ENCODE results near the gene KRTAP10-5. TPM values are rescaled to one million over a fixed set of nuclear protein-coding genes. Genes with fewer than 3 reads are reported as not detected.

Gene KRTAP10-5
- total and polyA plus RNA-seq, 5 donors from 2014 or later = not detected

DNA sequence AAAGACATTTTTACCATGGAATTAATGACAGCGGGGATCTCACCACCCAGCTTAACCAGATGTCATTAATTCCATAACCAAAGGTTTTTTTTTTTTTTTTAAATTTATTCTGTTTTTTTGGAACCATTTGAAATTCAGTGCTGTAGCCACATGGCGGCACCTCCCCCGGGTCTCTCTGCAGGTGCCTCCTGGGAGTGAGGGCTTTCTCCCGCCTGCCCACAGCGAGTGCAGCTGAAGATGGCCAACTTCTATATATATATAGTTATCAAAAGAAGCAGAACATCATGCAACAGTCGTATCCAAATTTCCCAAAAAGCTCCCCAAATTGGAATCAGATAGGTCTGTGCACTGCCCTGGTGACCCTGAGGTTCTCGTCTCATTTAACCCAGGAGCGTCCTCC is 35.1 kb upstream of the KRTAP10-5 start:
- peaks cover 17 to 53% (median 21%) of the 10 kb centered on the region in 4 donors for H3K4me1 Mint-ChIP-seq
- H3K27ac Mint-ChIP-seq = no peak overlapping the region
- Histone ChIP-seq H3K27me3 (ENCODE audit: control insufficient read depth, insufficient read depth, low read length) (no peaks in the 10 kb centered on the region), H3K4me3 (ENCODE audit: low read depth, low read length) (no peak overlapping the region), H3K36me3 (ENCODE audit: control insufficient read depth, insufficient read depth, low read length) (no peaks in the 10 kb centered on the region), H3K4me1 (ENCODE audit: control insufficient read depth, insufficient read depth, low read length, poor library complexity, severe bottlenecking) (peaks cover 24% of the 10 kb centered on the region), H3K9me3 (ENCODE audit: control insufficient read depth in 2 of 2, low read length in 2 of 2) (peaks cover 9 to 20% of the 10 kb centered on the region in 2 experiments), H3K27ac (ENCODE audit: insufficient read depth, low read length, poor library complexity, severe bottlenecking) (no peak overlapping the region)
- DNase-seq (no peak), ATAC-seq (ENCODE audit: low read depth in 2 of 2) (no peak)
- no peaks in the 10 kb centered on the region for H3K27me3 Mint-ChIP-seq
- no peak overlapping the region for H3K4me3 Mint-ChIP-seq
- H3K9me3 Mint-ChIP-seq = peaks cover 3 to 26% (median 14%) of the 10 kb centered on the region in 7 donors
- H3K36me3 Mint-ChIP-seq = peaks cover 4% of the 10 kb centered on the region

DNA sequence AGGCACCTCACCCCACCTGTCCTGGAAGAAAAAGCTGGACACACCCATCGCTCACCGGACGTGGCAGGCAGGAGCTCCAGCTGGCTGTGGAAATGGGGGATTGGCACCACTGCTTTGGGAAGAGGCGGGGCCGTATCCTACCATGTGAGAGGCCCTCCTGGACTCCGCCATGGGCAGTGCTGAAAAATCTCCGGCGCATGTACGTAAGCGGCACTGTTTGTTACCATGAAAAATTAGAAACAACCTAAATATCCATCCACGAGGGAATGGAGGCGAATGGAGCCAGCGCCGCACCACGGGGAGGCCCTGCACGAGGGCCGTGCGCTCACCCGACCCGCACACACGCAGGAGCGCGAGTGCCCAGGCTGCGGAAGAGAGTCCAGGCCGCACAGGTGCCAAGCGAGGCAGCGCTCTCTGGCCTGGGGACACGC is 34.6 kb upstream of the KRTAP10-5 start:
- Mint-ChIP-seq H3K27ac (no peak overlapping the region), H3K27me3 (no peaks in the 10 kb centered on the region), H3K4me1 (peaks cover 14 to 50% (median 19%) of the 10 kb centered on the region in 4 donors), H3K36me3 (peaks cover 5% of the 10 kb centered on the region), H3K4me3 (peak overlapping the region in 1 of 4 donors; percentile 48), H3K9me3 (peaks cover 1 to 28% (median 12%) of the 10 kb centered on the region in 7 donors)
- peaks cover 5 to 21% of the 10 kb centered on the region in 2 experiments for H3K9me3 ChIP-seq (ENCODE audit: control insufficient read depth in 2 of 2, low read length in 2 of 2)
- no peak for DNase-seq
- no peak for ATAC-seq (ENCODE audit: low read depth in 2 of 2)
- H3K36me3 ChIP-seq (ENCODE audit: control insufficient read depth, insufficient read depth, low read length) = no peaks in the 10 kb centered on the region
- H3K27ac ChIP-seq (ENCODE audit: insufficient read depth, low read length, poor library complexity, severe bottlenecking) = no peak overlapping the region
- H3K27me3 ChIP-seq (ENCODE audit: control insufficient read depth, insufficient read depth, low read length) = no peaks in the 10 kb centered on the region
- no peak overlapping the region for H3K4me3 ChIP-seq (ENCODE audit: low read depth, low read length)
- H3K4me1 ChIP-seq (ENCODE audit: control insufficient read depth, insufficient read depth, low read length, poor library complexity, severe bottlenecking) = peaks cover 24% of the 10 kb centered on the region

DNA sequence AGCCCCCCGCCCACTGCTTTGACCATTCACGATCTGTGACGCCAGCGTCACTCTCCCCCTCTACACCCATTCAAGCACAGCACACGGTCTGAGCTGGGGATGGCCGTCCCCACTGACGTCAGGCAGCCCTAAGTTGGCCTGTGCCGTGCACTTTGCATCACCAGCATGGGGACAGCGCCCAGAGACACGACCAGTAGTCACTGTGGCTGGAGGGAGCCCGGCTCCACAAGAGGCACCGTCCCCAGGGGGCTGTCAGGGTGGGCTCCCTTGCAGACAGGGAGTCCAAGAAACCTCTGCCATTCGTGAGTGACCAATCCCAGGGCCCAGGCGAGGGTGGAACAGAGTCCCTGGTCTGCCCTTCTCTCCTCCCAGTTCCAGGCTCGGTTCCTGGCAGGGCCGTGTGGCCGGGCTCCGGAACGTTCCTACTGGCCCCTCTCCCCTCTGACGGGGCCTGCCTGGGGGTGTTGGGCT is 33.8 kb upstream of the KRTAP10-5 start:
- Mint-ChIP-seq H3K27ac (no peak overlapping the region), H3K27me3 (no peaks in the 10 kb centered on the region), H3K4me1 (peaks cover 6 to 42% (median 12%) of the 10 kb centered on the region in 4 donors), H3K9me3 (peaks cover 1 to 29% (median 9%) of the 10 kb centered on the region in 7 donors), H3K4me3 (no peak overlapping the region), H3K36me3 (peaks cover 4% of the 10 kb centered on the region)
- peaks cover 19% of the 10 kb centered on the region for H3K4me1 ChIP-seq (ENCODE audit: control insufficient read depth, insufficient read depth, low read length, poor library complexity, severe bottlenecking)
- ATAC-seq (ENCODE audit: low read depth in 2 of 2) (no peak), DNase-seq (no peak)
- no peak overlapping the region for H3K4me3 ChIP-seq (ENCODE audit: low read depth, low read length)
- H3K27me3 ChIP-seq (ENCODE audit: control insufficient read depth, insufficient read depth, low read length) = peaks cover 2% of the 10 kb centered on the region
- peaks cover 11 to 25% of the 10 kb centered on the region in 2 experiments for H3K9me3 ChIP-seq (ENCODE audit: control insufficient read depth in 2 of 2, low read length in 2 of 2)
- H3K36me3 ChIP-seq (ENCODE audit: control insufficient read depth, insufficient read depth, low read length) = no peaks in the 10 kb centered on the region
- no peak overlapping the region for H3K27ac ChIP-seq (ENCODE audit: insufficient read depth, low read length, poor library complexity, severe bottlenecking)

DNA sequence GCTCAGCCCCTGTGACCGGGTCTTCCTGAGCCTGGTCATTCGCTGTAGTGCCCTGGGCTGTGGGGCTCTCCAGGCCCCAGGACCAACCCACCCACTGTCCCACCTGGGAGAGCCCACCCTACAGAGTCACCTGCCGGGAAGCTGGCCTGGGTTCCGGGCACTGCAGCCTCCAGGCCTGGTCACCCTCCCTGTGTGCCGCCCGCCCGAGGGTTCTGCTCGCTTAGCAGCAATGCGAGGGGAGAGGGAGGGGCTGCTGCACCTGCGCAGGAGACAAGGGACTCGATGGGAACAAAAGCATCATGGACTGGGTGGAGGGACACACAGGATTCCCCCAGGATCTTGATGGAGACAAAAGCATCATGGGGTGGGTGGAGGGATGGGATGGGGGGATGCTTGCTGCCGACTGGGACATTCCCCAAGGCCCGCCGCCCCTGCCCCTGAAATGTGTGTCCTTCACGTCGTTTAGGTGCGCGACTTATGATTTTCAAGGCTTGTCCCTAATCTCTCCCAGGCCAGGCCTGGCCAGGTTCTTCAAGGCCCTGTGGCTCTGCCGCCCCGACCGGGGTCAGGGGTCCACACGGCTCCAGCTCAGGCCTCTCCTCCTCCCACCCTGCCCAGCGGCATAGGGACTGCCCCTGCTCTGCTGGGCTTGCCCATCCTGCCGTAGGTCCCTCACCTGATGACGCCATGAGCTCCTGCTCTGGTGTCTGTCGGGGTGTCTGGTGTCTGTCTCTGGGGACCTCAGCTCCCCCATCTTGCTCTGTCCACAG is 33.2 kb upstream of the KRTAP10-5 start:
- Mint-ChIP-seq H3K36me3 (peaks cover 4% of the 10 kb centered on the region), H3K4me1 (peaks cover 0 to 36% (median 5%) of the 10 kb centered on the region in 4 donors), H3K9me3 (peaks cover 0 to 27% (median 8%) of the 10 kb centered on the region in 7 donors), H3K4me3 (no peak overlapping the region), H3K27me3 (no peaks in the 10 kb centered on the region), H3K27ac (no peak overlapping the region)
- ATAC-seq (ENCODE audit: low read depth in 2 of 2) (no peak), DNase-seq (no peak)
- no peak overlapping the region for H3K27ac ChIP-seq (ENCODE audit: insufficient read depth, low read length, poor library complexity, severe bottlenecking)
- no peaks in the 10 kb centered on the region for H3K36me3 ChIP-seq (ENCODE audit: control insufficient read depth, insufficient read depth, low read length)
- H3K4me3 ChIP-seq (ENCODE audit: low read depth, low read length) = no peak overlapping the region
- peaks cover 14 to 29% of the 10 kb centered on the region in 2 experiments for H3K9me3 ChIP-seq (ENCODE audit: control insufficient read depth in 2 of 2, low read length in 2 of 2)
- peaks cover 13% of the 10 kb centered on the region for H3K4me1 ChIP-seq (ENCODE audit: control insufficient read depth, insufficient read depth, low read length, poor library complexity, severe bottlenecking)
- H3K27me3 ChIP-seq (ENCODE audit: control insufficient read depth, insufficient read depth, low read length) = peaks cover 4% of the 10 kb centered on the region

DNA sequence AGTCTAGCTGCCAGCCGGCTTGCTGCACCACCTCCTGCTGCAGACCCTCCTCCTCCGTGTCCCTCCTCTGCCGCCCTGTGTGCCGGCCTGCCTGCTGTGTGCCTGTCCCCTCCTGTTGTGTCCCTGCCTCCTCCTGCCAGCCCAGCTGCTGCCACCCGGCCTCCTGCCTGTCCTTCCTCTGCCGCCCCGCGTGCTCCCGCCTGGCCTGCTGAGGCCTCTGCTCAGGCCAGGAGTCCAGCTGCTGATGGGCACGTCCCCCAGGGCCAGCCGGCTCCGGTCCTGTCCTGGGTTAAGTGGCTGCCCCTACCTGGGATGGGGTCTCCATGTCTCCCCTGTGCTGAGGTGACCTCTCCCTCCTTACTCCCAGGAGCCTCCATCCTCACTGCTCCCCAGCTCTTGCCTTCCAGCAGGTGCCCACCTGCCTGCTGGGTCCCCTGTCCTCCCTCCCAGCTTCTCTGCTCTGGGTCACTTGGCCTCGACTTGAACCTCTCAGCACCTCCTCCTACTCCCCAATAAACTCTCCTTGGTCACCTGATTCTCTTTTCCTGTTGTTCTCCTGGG is 32.3 kb upstream of the KRTAP10-5 start:
- no peak overlapping the region for H3K27ac Mint-ChIP-seq
- Histone ChIP-seq H3K27ac (ENCODE audit: insufficient read depth, low read length, poor library complexity, severe bottlenecking) (no peak overlapping the region), H3K36me3 (ENCODE audit: control insufficient read depth, insufficient read depth, low read length) (no peaks in the 10 kb centered on the region), H3K9me3 (ENCODE audit: control insufficient read depth in 2 of 2, low read length in 2 of 2) (peaks cover 14 to 29% of the 10 kb centered on the region in 2 experiments), H3K27me3 (ENCODE audit: control insufficient read depth, insufficient read depth, low read length) (peaks cover 4% of the 10 kb centered on the region), H3K4me1 (ENCODE audit: control insufficient read depth, insufficient read depth, low read length, poor library complexity, severe bottlenecking) (peaks cover 5% of the 10 kb centered on the region), H3K4me3 (ENCODE audit: low read depth, low read length) (no peak overlapping the region)
- no peak for DNase-seq
- peaks cover 0 to 28% (median 0%) of the 10 kb centered on the region in 4 donors for H3K4me1 Mint-ChIP-seq
- ATAC-seq (ENCODE audit: low read depth in 2 of 2) = no peak
- no peaks in the 10 kb centered on the region for H3K27me3 Mint-ChIP-seq
- peaks cover 4% of the 10 kb centered on the region for H3K36me3 Mint-ChIP-seq
- H3K4me3 Mint-ChIP-seq = no peak overlapping the region
- peaks cover 0 to 27% (median 8%) of the 10 kb centered on the region in 7 donors for H3K9me3 Mint-ChIP-seq

DNA sequence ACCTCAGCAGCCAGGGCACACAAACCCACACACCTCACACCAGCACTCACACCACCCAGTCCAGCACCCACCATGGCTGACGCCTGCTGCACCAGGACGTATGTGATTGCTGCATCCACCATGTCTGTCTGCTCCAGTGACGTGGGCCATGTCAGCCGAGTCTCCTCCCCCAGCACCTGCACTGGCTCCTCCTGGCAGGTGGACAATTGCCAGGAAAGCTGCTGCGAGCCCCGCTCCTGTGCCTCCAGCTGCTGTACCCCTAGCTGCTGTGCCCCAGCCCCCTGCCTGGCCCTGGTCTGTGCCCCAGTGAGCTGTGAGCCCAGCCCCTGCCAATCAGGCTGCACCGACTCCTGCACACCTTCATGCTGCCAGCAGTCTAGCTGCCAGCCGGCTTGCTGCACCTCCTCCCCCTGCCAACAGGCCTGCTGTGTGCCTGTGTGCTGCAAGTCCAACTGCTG is 31.7 kb upstream of the KRTAP10-5 start, which contains the start of gene KRTAP10-8:
Gene KRTAP10-8 (plus strand): TSS at position 51 of the 458 bp plus-strand sequence. CDS start 22 bp downstream, at position 73.
- DNase-seq = no peak
- H3K4me1 ChIP-seq (ENCODE audit: control insufficient read depth, insufficient read depth, low read length, poor library complexity, severe bottlenecking) = peaks cover 3% of the 10 kb centered on the region
- Mint-ChIP-seq H3K4me1 (peaks cover 0 to 21% (median 0%) of the 10 kb centered on the region in 4 donors), H3K27ac (no peak within 1 kb of the TSS), H3K9me3 (peaks cover 0 to 27% (median 8%) of the 10 kb centered on the region in 7 donors), H3K27me3 (no peaks in the 10 kb centered on the region), H3K4me3 (no peak within 1 kb of the TSS), H3K36me3 (peaks cover 4% of the 10 kb centered on the region)
- H3K4me3 ChIP-seq (ENCODE audit: low read depth, low read length) = no peak within 1 kb of the TSS
- peaks cover 7% of the 10 kb centered on the region for H3K27me3 ChIP-seq (ENCODE audit: control insufficient read depth, insufficient read depth, low read length)
- no peaks in the 10 kb centered on the region for H3K36me3 ChIP-seq (ENCODE audit: control insufficient read depth, insufficient read depth, low read length)
- H3K9me3 ChIP-seq (ENCODE audit: control insufficient read depth in 2 of 2, low read length in 2 of 2) = peaks cover 14 to 29% of the 10 kb centered on the region in 2 experiments
- ATAC-seq (ENCODE audit: low read depth in 2 of 2) = no peak
- no peak within 1 kb of the TSS for H3K27ac ChIP-seq (ENCODE audit: insufficient read depth, low read length, poor library complexity, severe bottlenecking)

DNA sequence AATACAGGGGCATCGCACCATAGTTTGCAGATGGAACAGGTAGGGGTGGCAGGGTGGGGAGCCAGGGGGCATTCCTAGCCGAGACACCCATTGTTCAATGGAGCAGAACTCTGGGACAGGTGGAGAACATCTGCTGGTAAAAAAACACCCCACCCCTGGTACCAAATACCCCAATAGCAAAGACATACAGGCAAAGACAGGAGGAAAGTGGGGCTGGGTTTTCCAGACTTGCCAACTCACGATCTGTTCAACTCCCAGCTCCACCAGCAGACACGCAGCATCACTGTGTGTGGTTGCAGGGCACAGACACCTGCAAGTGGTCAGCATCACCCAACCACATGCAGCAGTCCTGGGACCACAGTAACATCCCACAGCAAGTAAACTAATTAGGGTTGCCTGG is 31.1 kb upstream of the KRTAP10-5 start:
- Mint-ChIP-seq H3K27me3 (peaks cover 3% of the 10 kb centered on the region), H3K9me3 (peaks cover 0 to 27% (median 8%) of the 10 kb centered on the region in 7 donors), H3K27ac (no peak overlapping the region), H3K4me1 (peaks cover 0 to 16% (median 0%) of the 10 kb centered on the region in 4 donors), H3K4me3 (no peak overlapping the region), H3K36me3 (peaks cover 4% of the 10 kb centered on the region)
- Histone ChIP-seq H3K27me3 (ENCODE audit: control insufficient read depth, insufficient read depth, low read length) (peaks cover 9% of the 10 kb centered on the region), H3K4me3 (ENCODE audit: low read depth, low read length) (no peak overlapping the region), H3K9me3 (ENCODE audit: control insufficient read depth in 2 of 2, low read length in 2 of 2) (peaks cover 14 to 29% of the 10 kb centered on the region in 2 experiments), H3K4me1 (ENCODE audit: control insufficient read depth, insufficient read depth, low read length, poor library complexity, severe bottlenecking) (peaks cover 3% of the 10 kb centered on the region), H3K27ac (ENCODE audit: insufficient read depth, low read length, poor library complexity, severe bottlenecking) (no peak overlapping the region), H3K36me3 (ENCODE audit: control insufficient read depth, insufficient read depth, low read length) (no peaks in the 10 kb centered on the region)
- no peak for ATAC-seq (ENCODE audit: low read depth in 2 of 2)
- no peak for DNase-seq

Data from CD4-positive, CD25-positive, alpha-beta regulatory T cell (primary cell).